Testis (tissue), 5 donors: ENCODE data around the gene SIKE1. TPM values are rescaled to one million over a fixed set of nuclear protein-coding genes. Genes with fewer than 3 reads are reported as not detected.
A peak's percentile ranks its signal among the peaks of the same experiment; 100 is the strongest.
"Not testable (repeated sequence)": the region's sequence is repeated elsewhere in the genome, so short reads cannot be mapped to it uniquely, and the experiment has no call there.

Source experiments
- DNase-seq: peaks from one replicate; pipeline ENCODE4 v3.0.0-alpha.2; 2019
- H3K27ac ChIP-seq, 2 donors: fragments of 200-600 bp; sonication (generic); one replicate each; pipeline ENCODE4 v1.5.1; 2019
- H3K27me3 ChIP-seq: fragments of 200-600 bp; sonication (generic); one replicate; pipeline ENCODE4 v1.5.1; 2019
- H3K36me3 ChIP-seq: fragments of 200-600 bp; sonication (generic); one replicate; pipeline ENCODE4 v1.5.1; 2017; ENCODE audit warnings: low read depth; ENCODE audit errors: missing control alignments
- H3K4me1 ChIP-seq: fragments of 200-600 bp; sonication (generic); one replicate; pipeline ENCODE4 v1.5.1; 2019
- H3K4me3 ChIP-seq, 2 donors: fragments of 200-600 bp; sonication (generic); one replicate each; pipeline ENCODE4 v1.5.1; 2017 to 2019
- H3K9me3 ChIP-seq: fragments of 200-600 bp; sonication (generic); one replicate; pipeline ENCODE4 v1.5.1; 2017
- POLR2A ChIP-seq: fragments of 450-650 bp; IDR thresholded peaks from one replicate; pipeline ENCODE4 v1.6.1; 2017; ENCODE audit warnings: antibody characterized with exemption, mild to moderate bottlenecking, moderate library complexity
- WGBS, 2 donors: methylation state at CpG; one replicate each; pipeline ENCODE4 v1.1.5; 2018; 5-methylcytosine and 5-hydroxymethylcytosine counted together
- intact Hi-C: fragments of 100-400 bp; cut with DNase I; formaldehyde crosslinking; loops from one replicate; pipeline ENCODE4 v1.15.1; 2023; ENCODE audit warnings: low total_unique reads
- long read RNA-seq, 2 donors: transcript quantifications; one replicate each; lab custom pipeline, GENCODE V29; 2026
- polyA plus RNA-seq: library from polyadenylated mRNA; stranded (reverse); fragments of 350-450 nt; fragmentation: Illumina TruSeq; extraction: RNeasy Lipid Tissue Mini Kit (QIAGEN cat#74804); gene quantifications from one replicate; pipeline ENCODE4 v1.2.3, GENCODE V29; 2014; ENCODE audit warnings: low read depth, low replicate concordance; ENCODE audit not compliant: insufficient read depth
- total RNA-seq, 2 donors: library from RNA; depleted of rRNA; stranded (reverse); fragments of >200 nt; gene quantifications; one replicate each; pipeline ENCODE4 v1.2.3, GENCODE V29; 2016
- TF ChIP-seq, protein P1 (sequence below), 3 experiments: fragments of 450-650 bp in 2 of 3; fragments of 200-600 bp in 1 of 3; sonication (generic) in 1 of 3; IDR thresholded peaks; one replicate each; pipeline ENCODE4 v1.5.1; 2016 to 2019; ENCODE audit warnings: antibody characterized with exemption in 3 of 3, mild to moderate bottlenecking in 2 of 3, moderate library complexity in 1 of 3

The SIKE1 gene
- 10 to 100 TPM; 27.3 to 47.3 TPM for total RNA-seq
- 27.3 TPM for polyA plus RNA-seq
- long read RNA-seq, donor 1, full-length matches to known transcripts, result 17 of 17 reads
- long read RNA-seq, donor 1, partial matches to known transcripts, result 0 of 17 reads
- long read RNA-seq, donor 1, other reads (novel, unspliced or antisense), result 0 of 17 reads
- long read RNA-seq, donor 2, transcript SIKE1-201 (5 exons, 2,190 nt), result major isoform, 5 of 7 reads
- long read RNA-seq, donor 2, partial matches to known transcripts, result 0 of 7 reads
- long read RNA-seq, donor 2, other reads (novel, unspliced or antisense), result 0 of 7 reads

GRCh38 chr1:114780344-114781226, at the start of gene SIKE1:
Gene SIKE1, minus strand, starts transcription at chr1:114780685. Its CDS starts 78 bp downstream, at chr1:114780607.
- H3K27ac ChIP-seq, result peak within 1 kb of the TSS; percentile 83 to 86
- peaks cover 6% of the 10 kb centered on the region for H3K4me1 ChIP-seq
- DNase-seq, result peak; percentile 98
- no peaks in the 10 kb centered on the region for H3K9me3 ChIP-seq
- H3K27me3 ChIP-seq, result no peaks in the 10 kb centered on the region
- 15 to 26% methylated on average over 22 to 50 of the region's 53 CpGs for WGBS, 2 donors
- no peaks in the 10 kb centered on the region for H3K36me3 ChIP-seq
- TF ChIP-seq, protein P1, sequence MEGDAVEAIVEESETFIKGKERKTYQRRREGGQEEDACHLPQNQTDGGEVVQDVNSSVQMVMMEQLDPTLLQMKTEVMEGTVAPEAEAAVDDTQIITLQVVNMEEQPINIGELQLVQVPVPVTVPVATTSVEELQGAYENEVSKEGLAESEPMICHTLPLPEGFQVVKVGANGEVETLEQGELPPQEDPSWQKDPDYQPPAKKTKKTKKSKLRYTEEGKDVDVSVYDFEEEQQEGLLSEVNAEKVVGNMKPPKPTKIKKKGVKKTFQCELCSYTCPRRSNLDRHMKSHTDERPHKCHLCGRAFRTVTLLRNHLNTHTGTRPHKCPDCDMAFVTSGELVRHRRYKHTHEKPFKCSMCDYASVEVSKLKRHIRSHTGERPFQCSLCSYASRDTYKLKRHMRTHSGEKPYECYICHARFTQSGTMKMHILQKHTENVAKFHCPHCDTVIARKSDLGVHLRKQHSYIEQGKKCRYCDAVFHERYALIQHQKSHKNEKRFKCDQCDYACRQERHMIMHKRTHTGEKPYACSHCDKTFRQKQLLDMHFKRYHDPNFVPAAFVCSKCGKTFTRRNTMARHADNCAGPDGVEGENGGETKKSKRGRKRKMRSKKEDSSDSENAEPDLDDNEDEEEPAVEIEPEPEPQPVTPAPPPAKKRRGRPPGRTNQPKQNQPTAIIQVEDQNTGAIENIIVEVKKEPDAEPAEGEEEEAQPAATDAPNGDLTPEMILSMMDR (IDR thresholded peaks at IDR 0.05), result peak in 1 of 3 experiments; percentile 11
- TF ChIP-seq POLR2A, result peak; percentile 12
- H3K4me3 ChIP-seq, result peak within 1 kb of the TSS; percentile 77 to 91
- intact Hi-C loops, result no loop called here

GRCh38 chr1:114830075-114830474, 49.6 kb upstream of the SIKE1 start:
- H3K27me3 ChIP-seq, intact Hi-C loops, H3K4me3 ChIP-seq, H3K9me3 ChIP-seq, H3K4me1 ChIP-seq, H3K27ac ChIP-seq, DNase-seq, H3K36me3 ChIP-seq: not testable (repeated sequence)
- WGBS, 2 donors, result 64 to 76% methylated on average over 1 of the region's 1 CpG

- 81 to 91% methylated on average over 5 of the region's 5 CpGs for WGBS, 2 donors
- DNase-seq, result no peak
- TF ChIP-seq, protein P1 (IDR thresholded peaks at IDR 0.05), result no peak
- TF ChIP-seq POLR2A, result no peak
- H3K36me3 ChIP-seq, result no peaks in the 10 kb centered on the region
- no peaks in the 10 kb centered on the region for H3K27me3 ChIP-seq
- H3K4me3 ChIP-seq, result no peak overlapping the region
- H3K9me3 ChIP-seq, result no peaks in the 10 kb centered on the region
- no peaks in the 10 kb centered on the region for H3K4me1 ChIP-seq
- no peak overlapping the region for H3K27ac ChIP-seq
- intact Hi-C loops, result no loop called here
Measured at GRCh38 chr1:114828251-114828650, 47.8 kb upstream of the SIKE1 start.

- Histone ChIP-seq H3K4me3 (no peak overlapping the region), H3K27ac (no peak overlapping the region), H3K9me3 (no peaks in the 10 kb centered on the region), H3K36me3 (no peaks in the 10 kb centered on the region), H3K27me3 (no peaks in the 10 kb centered on the region), H3K4me1 (no peaks in the 10 kb centered on the region)
- intact Hi-C loops, result no loop called here
- no peak for TF ChIP-seq POLR2A
- TF ChIP-seq, protein P1 (IDR thresholded peaks at IDR 0.05), result no peak
- no peak for DNase-seq
Measured at GRCh38 chr1:114821978-114822377, 41.5 kb upstream of the SIKE1 start.

DNA sequence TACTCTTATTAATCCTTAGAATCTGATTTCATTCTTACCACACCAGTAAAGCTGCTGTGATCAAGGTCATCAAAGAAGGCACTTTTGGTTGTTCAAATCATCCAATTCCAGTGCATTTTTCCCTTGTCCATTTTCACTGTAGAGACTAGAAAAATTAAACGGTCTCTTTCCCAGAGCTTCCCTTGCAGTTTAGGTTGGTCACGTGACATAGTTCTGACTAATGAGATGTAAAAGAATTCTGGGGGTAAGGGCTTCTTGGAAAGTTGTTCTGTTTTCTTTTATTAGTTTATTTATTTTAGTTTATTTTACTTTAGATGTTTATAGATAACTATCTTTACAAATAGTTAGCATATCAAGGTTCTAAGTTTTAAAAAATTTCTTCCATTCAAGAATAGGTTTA, 39.9 kb upstream of the SIKE1 start:
- no peaks in the 10 kb centered on the region for H3K9me3 ChIP-seq

More for the DNA sequence above, 39.9 kb upstream of the SIKE1 start:
- intact Hi-C loops, result no loop called here
- DNase-seq, result no peak
- H3K36me3 ChIP-seq, result no peaks in the 10 kb centered on the region
- WGBS, 2 donors, result 86 to 95% methylated on average over 2 of the region's 2 CpGs
- no peak overlapping the region for H3K4me3 ChIP-seq
- no peaks in the 10 kb centered on the region for H3K27me3 ChIP-seq
- H3K4me1 ChIP-seq, result no peaks in the 10 kb centered on the region
- no peak overlapping the region for H3K27ac ChIP-seq
- TF ChIP-seq POLR2A, result no peak
- TF ChIP-seq, protein P1 (IDR thresholded peaks at IDR 0.05), result no peak
